Germinal center (tissue), 1 donor: ENCODE measurements around the gene HSPA2.

ENCODE experiments used
- DNase-seq: peaks from one replicate; pipeline ENCODE4 v3.0.0; 2012; ENCODE audit warnings: mixed read lengths, low spot score

The HSPA2 gene

GRCh38 chr14:64540208-64541202 lies at the start of gene HSPA2:
HSPA2 (plus strand) TSS chr14:64540741; CDS start chr14:64540850, 109 bp downstream.
- DNase-seq, result peak; percentile 94

DNA sequence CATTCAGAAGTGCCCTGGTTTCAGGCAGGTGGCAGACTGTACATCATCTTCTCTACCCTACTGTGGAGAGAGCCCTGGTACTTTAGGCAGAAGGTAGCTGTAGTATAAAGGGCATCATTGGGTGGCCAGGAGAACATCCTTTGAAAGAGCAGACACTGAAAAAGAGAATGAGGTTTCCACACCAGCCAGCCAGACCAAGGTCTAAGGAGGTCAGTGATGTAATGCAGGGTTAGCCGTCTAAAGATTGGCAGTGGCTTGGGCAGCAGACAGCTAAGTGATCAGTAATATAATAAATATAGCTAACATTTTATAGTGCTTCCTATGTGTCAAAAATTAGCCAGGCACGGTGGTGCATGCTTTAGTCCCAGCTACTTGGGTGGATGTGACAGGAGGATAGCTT lies 48.9 kb upstream of the HSPA2 start:
- no peak for DNase-seq

- DNase-seq, result no peak
Observed at GRCh38 chr14:64493455-64493854, 47.1 kb upstream of the HSPA2 start.

- DNase-seq, result no peak
Observed at GRCh38 chr14:64495252-64495651, 45.3 kb upstream of the HSPA2 start.

DNA sequence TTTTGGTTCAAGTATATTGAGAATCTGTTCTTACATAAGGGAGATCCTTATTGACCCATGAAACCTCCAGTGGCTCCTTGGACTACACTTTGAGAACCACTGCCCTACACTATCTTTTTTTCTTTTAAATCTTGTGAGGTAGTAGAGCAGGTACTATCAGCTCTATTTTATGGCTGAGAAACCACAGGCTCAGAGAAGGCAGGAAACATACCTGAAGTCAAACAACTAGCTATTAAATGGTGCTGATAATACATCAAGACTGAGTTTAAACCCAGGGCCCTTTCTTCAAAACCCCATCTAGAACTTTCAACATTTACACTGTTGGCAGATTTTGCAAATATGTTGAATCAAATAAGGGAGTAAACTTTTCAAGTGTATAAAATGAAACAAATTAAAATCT lies 43.8 kb upstream of the HSPA2 start:
- no peak for DNase-seq

GRCh38 chr14:64500088-64500487 lies 40.5 kb upstream of the HSPA2 start:
- no peak for DNase-seq

DNA sequence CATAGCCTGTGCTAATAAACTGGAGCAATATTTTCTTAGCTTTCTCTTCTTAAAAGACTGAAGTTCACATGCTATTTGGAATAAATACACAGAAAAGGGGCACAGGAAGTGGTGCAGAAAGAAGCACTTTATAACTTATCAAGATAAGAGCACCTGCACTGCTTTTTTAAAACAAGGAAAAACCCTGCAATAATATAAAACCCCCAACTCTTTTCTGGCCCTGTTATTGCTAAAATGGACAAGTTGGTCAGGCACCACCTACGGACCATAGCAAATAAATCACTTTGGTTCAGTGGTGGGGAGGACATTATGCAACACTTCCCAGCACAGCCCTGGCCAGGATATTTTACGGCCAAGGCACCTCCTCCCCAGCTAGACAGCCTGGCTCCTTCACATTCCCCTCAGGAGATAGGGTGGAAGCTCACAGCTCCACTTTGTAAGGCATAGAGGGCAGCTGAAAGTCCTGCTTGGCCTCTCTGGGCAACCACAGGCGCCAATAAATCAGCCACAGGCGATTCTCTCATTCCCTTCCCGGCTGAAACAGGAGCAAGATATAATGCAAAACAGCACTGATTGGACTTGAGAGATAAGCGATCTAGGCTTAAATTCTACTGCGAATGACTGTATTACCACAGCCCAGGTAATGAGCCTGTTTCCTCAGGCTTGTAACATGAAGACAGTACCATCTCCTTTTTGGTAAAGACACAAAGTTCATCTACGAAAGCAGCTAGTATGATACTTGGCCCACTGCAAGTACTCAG lies 39.0 kb upstream of the HSPA2 start:
- DNase-seq, result no peak

DNA sequence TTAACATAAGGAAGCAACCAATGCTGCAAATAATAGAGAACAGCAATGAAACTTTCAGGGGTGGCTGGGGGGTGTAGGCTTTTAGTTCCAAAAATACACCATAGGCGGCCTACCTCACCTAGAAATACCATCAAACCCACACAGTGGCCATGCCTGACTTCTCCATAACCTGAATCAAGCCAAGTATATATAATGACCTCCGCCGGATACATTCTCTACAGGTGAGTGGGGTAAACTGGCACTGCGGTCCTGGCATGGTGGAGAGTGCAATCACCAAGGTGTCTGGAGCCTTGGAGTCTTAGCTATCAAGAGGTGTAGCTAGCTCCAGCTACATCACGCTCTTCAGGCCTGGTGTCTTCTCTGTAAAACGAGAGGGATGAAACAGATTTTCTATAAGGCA lies 38.1 kb upstream of the HSPA2 start:
- DNase-seq, result peak; percentile 10

- DNase-seq, result no peak
Observed at GRCh38 chr14:64502887-64503433, 37.6 kb upstream of the HSPA2 start.

- DNase-seq, result peak; percentile 83
Observed at GRCh38 chr14:64503434-64504309, 36.9 kb upstream of the HSPA2 start, which contains the start of gene ZBTB25. ZBTB25 (minus strand) TSS chr14:64503838; CDS start chr14:64490533, 13,305 bp downstream.

DNA sequence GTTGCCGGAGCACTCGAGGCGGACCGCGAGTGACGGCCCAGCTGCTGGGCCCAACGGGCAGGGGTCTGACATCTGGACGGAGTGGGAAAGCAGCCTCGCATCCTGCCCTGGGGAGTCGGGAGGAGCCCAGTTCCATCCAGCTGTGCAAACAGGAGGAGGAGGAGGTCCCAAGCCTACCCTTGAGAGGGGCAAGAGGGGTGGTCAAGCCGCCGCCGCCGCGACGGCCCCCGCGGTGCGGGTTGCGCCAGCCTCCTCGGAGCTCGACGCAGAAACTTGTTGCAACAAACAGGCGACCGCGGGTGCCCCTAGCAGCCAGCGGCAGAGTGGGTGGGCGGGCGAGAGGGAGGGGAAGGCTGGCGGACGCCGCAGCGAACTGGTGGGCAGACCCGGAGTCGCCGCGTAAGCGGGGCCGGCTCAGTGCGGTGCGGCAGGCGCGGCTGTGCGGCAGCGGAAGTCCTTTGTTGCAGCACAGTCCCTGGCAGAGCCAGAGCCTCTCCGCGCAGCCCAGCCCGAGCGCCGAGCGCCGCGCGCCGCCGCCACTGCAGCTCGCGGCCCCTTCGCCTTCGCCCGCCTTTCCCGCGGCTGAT lies 36.1 kb upstream of the HSPA2 start, which contains the start of gene ZBTB1:
Gene ZBTB1 (plus strand): TSS at position 461 of the 587 bp plus-strand sequence. CDS start 16,735 bp downstream, outside the sequence.
- DNase-seq, result peak; percentile 77

DNA sequence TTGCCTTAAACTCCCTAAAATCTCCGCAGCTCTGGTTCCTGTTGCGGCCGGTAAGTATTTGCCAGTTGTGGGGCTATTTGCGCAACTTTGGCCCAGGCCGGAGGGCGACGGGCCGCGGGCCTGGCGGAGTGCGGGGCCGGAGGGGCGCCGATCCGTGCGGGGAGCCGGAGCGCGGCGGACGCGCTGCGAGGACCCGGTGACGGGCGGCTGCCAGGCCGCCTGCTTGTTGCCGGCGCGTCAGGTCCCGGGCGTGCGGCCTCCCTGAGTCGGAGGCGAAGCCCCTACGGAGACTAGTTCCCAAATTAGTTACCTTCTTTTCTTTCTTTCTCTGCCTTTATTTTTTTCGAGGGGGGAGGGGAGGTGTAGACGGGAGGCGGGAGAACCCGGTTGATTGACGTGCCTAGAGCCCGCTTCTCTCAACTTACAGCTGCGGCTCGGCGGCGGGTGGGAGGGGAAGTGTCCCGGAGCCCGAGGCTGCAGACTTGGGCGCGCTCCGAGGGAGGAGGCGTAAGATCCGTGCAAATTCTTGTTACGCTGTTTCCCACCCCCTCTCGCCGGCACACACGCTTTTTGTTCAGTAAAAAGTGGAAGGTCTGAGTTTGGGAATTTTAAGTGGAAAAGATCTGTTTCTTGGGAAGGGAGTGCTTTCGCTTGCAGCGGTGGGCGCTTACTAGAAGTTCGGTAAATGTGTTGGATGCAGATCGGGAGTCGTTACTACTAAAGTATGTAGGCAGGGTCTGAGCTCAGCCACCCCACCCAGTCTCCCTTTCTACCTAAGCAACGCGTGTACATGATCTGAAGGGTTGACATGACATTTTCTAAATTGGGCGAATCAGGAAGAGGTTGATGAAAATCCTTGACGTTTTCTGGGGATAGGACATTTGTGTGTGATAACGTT lies 35.4 kb upstream of the HSPA2 start:
- peak; percentile 84 for DNase-seq

DNA sequence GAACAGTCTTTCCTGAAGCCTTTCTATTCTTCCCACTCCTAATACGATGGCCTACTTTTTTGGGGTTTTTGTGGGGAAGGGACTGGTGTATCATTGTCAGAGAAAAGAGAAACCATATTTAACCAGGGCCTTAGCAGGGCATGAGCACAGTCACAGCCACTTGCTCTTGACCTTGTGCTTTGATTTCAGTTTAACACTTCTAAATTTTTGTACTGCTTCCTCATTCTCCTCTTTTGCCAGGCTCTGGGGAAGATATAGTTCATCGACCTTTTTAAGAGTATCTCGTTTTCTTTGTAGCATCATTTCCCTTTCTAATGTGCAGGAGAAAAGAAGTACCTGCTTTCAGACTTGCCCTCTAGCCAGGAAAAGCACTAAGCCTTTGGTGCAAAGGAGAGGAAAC lies 33.8 kb upstream of the HSPA2 start:
- peak; percentile 29 for DNase-seq

DNA sequence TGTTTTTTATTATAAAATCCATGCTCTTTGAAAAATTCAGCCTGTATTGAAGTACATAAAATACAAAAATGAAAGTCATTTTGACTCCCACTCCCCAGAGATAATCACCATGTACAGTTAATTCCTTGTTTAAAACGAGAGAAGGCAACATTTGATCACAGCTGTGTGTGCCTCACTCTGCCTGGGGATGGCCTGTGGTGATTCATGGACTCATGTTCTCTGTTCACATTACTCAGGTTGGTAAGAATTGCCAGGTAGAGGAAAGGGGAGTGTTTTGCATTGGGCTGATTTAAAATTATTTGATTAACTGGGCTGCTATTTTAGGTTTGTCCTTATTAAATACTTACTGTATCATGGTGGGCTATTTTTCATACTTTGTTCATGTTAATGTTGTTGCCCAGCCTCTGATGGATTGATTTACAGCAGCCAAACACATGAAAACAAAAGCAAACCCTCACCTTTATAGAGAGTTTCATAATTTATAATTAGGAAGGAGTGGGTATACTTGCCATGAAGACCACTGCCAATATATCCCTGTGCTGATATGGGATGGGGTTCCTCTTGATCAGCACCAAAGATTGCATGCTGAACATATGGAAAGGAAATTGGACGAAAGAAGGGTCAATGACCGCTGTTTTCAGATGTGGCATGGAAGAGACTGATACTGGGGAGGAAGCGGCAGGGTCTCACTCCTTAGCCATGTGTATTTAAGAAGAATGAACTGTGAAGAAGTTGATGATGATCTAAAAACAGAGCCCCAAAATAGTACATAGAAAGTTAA lies 33.0 kb upstream of the HSPA2 start:
- no peak for DNase-seq

DNA sequence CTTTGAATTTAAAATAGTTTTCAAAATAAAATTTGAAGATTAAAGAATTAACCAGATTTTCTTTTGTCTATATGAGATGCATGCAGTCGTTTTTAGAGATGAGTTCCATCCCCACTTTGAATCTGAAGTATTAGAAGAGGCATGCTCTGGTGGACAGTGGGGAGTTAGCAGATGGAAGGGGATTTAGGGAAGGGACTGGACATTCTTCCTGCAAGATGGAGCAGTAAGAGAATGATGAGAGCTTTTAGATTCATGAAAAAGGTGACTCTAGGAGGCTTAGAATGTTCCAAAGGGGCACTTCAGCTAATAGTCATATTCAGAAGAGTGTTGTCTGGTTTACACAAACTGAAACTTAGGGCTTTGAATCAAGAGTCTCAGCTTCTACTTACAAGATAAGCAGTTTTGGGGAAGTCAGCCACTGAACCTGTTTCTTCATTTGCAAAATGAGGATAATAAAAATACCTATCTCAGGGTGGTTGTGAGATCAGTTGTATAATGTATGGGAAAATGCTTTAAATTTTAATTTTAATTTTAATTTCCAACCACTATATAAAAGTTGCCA lies 32.2 kb upstream of the HSPA2 start:
- DNase-seq, result peak; percentile 22

GRCh38 chr14:64509036-64509435 lies 31.5 kb upstream of the HSPA2 start:
- DNase-seq, result no peak

DNA sequence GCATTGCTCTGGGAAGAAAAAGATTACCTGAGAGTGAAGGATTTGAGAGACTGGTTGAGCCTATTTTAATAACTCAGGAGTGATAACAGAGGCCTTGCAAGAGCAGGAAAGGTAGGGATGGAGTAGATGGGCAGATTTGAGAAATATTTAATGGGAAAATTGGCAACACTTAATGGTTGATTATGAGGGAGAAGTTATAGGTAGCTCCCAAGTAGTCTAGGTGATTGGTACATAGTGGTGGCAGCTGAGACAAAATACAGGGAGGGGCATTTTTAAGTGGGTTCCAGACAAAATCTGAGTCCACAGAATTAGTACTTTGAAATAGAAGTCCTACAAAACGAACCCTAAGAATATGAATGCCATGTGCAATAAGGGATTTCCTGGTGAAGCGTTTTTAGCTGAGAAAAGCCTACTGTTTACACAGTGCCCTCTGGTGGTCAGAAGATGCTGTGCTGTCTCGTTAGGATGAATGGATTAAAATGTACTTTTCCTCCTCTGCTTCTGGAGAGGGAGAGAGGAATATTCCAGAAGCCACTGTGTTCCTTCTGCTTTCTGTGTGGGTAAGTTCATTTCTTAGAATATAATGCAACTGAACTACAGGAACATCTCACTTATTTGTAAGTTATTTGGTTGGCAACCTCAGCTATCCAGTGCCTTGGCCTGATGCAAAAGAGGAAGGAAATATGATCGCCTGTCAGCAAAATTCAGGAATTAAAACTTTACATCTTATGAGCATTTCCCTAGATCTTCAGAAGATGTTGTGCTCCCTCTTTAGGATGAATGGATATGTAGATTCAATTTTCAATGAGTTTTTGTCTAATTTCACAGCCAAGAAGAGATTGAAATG lies 29.5 kb upstream of the HSPA2 start:
- DNase-seq, result peak; percentile 24

GRCh38 chr14:64513271-64513670 lies 27.3 kb upstream of the HSPA2 start:
- no peak for DNase-seq
